ENCODE results near the gene LRRFIP1. TPM values are rescaled to one million over a fixed set of nuclear protein-coding genes. Genes with fewer than 3 reads are reported as not detected.
"Not testable (repeated sequence)": the region's sequence is repeated elsewhere in the genome, so short reads cannot be mapped to it uniquely, and the experiment has no call there.

The LRRFIP1 gene
- total RNA-seq, 1 experiment from 2014 or later, result 21.5 TPM

DNA sequence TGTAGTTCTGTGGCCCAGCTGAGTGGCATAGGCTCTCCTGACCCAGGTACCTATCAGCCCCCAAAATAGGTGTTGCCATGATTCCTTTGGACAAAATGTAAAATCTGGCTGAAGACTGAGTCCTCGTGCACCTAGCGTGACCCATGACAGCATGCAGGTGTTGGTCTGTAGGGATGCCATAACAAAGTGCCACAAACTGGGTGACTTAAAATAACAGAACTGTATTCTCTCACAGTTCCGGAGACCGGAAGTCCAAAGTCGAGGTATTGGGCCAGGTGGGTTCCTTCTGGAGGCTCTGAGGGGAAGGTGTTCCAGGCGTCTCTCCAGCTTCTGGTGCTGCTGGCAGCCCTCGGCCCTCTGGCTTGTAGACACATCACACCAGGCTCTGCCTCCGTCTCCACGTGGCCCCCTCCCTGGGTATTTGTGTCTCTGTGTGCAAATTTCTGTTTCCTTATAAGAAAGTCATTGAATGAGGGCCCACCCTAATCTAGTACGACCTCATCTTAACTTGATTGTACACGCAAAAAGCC lies 34.5 kb downstream of the LRRFIP1 start:
- DNase-seq (ENCODE audit: low spot score), result no peak

DNA sequence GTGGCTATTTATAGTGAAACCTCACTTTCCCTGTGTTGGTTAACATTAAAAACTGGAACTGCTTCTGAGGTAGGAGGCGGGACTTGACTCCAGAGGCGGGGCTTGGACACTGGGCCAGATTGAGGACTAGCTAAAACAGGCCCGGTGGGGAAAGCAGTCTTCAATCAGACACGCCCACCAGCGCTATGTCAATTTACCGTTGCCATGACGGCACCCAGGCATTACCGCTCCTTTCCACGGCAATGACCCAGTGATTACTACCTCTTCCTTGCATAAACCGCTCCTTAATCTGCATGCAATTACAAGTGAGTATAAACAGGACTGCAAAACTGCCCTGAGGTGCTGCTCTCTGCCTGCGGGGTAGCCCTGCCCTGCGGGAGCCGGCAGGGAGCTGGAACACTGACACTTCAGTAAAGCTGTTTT lies 35.3 kb downstream of the LRRFIP1 start:
- peak; percentile 95 for DNase-seq (ENCODE audit: low spot score)

DNA sequence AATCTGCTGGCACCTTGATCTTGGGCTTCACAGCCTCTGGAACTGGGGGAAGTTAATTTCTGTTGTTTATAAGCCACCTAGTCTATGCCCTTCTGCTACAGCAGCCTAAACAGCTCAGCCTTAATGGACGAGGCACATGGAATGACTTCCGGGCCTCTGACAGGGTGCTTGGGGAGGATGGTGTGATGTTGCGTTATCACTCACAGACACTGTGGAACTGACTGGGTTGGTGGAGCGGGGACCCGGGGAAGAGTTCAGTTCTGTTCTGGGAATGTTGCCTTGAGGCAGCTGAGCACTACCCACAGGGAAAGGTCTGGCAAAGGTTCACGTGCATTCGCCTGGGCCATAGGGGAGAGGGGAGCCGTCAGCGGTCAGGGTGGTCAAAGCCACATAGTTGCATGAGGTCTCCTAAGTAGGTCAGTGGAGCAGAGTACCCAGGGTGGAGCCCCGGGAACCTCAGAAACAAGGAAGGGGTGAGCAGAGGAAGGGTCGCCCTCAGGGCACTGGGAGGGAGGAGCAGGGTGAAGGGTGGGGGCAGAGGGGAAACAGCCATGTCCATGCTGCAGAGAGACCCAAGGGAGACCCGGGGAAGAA lies 36.2 kb downstream of the LRRFIP1 start:
- no peak for DNase-seq (ENCODE audit: low spot score)

DNA sequence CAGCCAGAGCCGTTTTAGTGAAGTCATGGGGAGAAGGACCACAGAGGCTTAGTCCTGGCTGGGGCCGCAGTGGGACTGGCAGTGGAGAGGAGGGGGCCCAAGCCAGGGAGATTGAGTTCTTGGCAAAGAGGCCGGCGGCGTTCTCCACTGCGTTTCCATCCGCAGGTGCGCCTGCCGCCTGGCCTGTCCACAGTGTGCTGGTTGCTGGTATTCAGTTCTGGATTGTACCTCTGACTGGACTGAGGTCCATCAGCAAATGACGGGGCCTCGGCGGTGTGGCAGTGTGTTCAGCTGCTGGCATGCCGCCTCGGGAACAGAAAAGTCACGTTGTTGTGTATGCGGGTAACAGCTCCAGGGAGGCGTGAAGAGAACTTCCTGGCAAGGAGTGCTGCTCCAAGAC lies 36.8 kb downstream of the LRRFIP1 start:
- DNase-seq (ENCODE audit: low spot score), result no peak

DNA sequence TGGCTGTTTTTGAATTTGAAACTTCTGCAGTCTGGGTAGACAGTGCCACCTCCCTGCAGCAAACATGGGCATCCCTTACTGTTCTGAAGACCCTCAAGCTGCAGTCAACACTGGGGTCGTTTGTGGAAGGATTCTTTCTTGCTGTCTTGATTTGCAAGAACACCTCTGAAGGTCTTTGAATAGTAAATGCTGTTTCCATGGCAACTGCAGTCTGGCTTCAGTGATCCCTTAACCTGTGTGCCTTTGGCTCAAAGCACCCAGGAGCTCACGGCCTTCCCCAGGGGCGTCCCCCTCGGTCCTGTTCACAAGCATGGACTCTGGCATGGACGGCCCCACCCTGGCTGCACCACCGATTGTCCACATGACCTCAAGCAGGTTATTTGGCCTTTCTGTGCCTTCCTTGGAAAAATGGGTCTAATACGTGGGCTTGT lies 38.3 kb downstream of the LRRFIP1 start:
- no peak for DNase-seq (ENCODE audit: low spot score)

DNA sequence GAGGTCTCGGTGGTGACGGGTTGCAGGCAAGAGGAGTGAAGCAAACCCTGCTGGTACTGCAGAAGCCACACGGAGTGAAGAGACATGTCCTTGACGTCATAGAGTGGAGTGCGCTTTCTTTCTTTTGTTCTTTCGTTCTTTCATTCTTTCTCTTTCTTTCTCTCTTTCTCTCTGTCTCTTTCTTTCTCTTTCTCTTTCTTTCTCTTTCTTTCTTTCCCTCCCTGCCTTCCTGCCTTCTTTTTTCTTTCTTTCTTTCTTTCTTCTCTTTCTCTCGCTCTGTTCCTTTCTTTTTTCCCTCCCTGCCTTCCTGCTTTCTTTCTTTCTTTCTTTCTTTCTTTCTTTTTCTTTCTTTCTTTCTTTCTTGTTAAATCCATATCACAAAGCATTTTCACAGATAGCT lies 39.2 kb downstream of the LRRFIP1 start:
- no peak for DNase-seq (ENCODE audit: low spot score)

DNA sequence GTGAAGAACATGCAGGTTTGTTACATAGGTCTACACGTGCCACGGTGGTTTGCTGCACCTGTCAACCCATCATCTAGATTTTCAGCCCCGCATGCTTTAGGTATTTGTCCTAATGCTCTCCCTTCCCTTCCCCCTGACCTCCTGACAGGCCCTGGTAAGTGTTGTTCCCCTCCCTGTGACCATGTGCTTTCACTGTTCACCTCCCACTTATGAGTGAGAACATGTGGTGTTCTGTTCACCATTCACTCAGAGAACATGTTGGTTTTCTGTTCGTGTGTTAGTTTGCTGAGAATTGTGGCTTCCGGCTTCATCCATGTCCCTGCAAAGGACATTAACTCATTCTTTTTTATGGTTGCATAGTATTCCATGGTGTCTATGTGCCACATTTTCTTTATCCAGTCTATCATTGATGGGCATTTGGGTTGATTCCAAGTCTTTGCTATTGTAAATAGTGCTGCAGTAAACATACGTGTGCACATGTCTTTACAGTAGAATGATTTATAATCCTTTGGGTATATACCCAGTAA lies 39.7 kb downstream of the LRRFIP1 start:
- DNase-seq (ENCODE audit: low spot score), result not testable (repeated sequence)

DNA sequence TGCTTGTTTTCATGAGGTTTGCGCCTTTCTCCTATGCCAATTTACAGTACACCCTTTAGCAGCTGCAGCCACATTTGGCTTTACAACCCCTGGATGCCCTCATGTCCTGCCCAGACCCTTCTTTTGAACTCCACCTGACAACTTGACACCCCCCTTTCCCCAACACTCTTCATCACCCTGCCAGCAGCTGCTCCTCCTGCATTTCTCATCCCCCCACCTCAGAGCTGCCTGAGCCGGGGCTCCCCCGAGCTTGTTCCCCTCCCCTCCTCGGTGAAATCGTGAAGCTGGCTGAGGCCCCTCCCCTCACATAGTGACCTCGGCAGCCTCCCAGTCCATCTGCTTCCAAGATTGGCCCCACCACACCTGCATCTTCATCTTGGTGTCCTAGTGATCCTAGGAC lies 40.5 kb downstream of the LRRFIP1 start:
- DNase-seq (ENCODE audit: low spot score), result no peak

DNA sequence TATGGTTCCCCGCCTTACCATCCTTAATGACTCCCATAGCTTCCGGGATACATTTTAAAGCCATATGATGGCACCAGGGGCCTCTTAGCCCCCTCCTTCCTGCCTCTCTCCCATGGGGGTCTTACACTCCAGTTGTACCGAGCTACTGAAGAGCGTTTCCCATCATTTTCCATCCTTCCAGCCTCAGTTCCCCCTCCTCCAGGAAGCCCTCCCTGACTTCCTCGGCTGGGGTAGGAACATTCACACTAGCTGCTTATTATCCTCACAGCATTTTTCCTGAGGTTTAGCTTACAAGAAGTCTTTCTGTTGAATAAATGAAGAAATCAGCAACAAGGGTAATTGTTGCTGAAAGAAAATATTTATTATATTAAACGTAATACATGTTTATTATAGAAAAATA lies 41.1 kb downstream of the LRRFIP1 start:
- DNase-seq (ENCODE audit: low spot score), result no peak

DNA sequence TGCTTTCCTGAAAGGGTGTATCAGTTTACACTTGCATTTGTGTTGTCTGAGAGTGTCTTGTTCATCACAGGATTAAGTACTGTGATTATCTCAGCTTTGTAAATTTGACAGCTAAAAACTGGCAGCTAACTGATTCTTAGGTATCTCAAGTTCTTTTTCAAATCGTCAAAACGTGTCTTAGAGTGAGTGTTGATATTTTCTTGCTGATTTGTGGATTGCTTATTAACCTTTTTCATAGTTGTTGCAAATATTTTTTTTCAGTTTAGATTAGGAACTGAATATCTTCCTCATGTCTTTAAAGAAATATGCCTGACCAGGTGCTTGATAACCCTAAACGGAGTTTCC lies 41.9 kb downstream of the LRRFIP1 start:
- DNase-seq (ENCODE audit: low spot score), result no peak

DNA sequence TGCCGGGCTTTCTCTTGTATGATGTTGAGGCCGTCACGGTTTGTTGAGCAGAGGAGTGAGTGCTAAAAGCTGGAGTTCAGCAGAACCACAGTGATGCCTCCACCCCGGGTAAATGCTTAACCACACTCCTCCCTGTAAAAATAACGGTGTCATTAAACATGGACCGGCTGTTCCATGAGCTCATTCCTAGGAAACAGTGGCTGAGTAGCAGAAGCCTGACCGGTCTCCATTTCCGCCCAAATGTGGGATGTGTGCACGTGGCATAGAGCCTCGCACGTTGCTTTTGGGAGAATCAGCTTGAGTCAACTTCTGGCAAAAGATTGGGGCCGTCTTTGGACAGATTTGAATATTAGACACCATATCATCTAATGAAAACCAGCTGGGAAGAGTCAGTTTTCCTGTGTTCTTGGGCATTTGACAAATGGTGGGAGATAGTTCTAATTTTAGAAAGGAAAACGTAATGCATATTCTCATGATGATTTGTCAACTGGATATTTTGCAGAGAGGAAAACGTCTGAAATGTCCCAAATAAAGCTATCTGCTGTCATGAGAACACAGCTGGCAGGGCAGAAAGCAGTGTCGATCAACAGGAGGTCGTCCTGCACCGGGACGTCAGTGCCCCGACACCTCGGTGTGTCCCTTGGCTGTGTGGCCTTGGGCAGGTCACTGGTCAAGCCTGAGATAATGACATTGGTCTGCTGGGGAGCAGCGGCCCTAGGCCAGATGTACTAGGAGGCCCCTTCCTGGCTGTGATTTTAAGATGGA lies 42.4 kb downstream of the LRRFIP1 start:
- DNase-seq (ENCODE audit: low spot score), result peak; percentile 92

DNA sequence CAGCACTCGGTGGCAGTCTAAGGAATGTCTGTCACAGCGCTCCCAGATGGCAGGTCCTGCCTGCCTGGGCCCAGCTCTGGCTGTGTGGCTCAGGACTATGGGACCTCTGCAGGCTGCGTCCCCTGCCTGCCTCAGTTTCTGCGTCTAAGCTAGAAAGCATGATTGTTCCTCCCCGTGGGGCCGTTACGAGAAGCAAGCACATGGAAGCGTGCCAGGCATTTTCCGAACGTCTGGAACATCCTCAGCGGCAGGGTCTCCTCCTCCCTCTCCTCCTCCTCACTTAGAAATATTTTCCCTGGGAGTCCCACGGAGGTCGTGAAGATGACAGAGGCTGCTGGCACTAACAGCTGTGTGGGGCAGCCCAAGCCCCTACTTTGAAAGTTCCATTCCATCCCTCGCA lies 43.3 kb downstream of the LRRFIP1 start:
- DNase-seq (ENCODE audit: low spot score), result no peak

DNA sequence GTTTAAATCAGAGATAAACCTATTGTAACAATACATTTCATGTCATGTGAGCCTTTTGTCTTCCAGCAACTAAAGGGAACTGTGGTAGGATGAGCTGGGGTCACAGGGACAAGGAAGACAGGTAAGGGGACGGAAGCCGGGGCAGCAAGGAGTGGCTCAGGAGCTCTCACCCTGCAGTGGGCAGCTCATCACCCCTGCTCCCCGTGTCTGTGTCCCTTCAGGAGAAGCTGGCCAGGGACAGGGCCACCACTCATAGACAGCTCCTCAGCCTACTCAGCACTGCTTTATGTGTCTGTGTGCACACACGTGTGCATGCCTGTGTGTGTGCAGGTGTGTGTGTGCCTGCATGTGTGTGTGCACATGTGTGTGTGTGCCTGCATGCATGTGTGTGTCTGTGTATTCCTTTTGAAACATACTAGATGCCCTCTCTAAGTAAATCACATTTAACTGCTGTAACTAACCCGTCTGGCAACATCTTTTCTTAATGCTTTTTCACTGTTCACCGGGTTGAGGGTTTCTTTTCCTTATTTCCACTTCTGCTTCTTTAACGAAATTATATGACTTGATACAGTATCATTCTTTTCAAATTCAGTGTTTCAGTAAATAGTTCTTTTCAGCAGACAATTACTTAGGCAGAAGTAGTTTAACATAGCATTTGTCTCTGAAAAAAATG lies 44.2 kb downstream of the LRRFIP1 start:
- DNase-seq (ENCODE audit: low spot score), result no peak

DNA sequence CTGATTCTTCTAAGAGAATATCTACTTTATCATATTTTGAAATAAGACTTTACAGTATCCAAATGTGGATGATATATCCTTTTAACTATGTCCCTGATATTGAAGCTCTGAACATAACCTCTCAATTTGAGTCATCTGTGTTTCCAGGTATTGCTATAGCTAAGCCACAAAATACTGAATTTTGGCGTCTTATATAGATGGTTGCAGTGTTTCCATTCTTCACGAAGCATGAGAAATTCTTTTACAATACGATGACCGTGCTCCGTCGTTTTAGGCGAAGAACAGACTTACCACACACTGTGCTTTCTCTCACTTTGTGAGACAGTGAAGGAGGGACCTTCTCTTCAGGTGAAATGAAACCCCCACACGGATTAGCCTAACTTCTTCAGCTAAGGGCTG lies 45.3 kb downstream of the LRRFIP1 start:
- no peak for DNase-seq (ENCODE audit: low spot score)

DNA sequence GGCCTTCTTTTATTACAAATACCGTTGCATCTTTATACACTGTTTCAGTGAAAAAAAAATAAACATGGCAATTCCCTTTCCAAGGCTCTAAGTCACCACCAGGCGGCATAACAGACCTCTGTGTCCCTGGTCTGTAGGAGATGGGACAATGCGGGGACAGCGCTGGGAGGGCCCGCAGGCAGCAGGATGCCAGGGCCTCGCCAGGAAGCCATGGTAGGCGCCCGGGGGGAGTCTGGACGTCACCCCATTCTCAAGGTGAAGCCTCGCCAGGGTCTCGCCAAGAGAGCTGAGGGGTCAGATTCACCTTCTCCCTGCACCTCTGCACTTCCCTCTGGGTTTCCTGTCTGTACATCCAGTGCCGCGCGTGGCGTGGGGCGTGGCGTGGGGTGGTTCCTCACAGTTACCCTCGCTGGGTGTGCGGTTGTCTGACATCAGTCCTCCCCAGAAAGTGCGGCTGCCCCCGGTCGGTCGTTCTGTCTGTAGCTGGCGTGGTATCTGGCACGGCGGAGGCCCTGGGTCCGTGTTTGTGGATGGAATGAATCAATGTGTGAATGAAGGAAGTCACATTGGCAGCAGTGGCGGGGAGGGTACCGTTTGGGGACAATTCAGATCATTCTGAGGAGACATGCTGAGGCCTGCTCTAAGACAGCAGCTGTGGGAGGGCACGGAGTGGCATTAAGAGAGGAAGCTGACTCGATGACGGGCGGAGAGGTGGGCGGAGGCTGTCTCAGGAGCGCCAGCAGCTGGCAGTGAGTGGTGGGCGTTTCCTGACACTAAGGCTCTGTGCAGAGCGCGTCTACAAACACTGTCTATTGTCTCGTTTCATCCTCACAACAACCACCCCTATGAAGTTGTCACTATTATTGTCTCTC lies 46.0 kb downstream of the LRRFIP1 start:
- peak; percentile 82 for DNase-seq (ENCODE audit: low spot score)

DNA sequence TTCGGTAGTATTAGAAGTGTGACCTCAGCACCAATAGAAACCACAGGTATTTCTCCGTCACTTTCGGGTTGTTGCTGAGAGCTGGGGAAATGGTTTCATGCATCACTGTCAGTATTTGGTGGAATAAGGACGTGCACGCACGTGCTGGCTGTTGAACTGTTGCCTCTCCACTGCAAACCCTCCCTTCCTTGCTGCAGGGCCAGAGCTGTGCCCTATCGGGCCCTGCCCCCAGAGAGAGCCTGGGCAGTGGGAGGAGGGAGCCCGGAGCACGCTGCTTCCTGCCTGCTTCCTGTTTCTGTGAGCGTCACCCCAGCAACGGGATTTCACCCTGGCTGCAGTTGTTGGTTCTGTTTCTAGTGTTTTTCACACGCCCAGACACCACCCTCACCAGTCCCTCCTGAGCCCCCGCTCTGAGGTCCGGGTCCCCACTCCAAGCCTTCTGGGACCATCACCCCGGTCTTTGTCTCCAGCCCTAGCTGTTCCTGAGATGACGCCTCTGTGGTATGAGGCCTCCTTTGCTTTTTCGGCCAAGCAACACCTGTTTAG lies 47.4 kb downstream of the LRRFIP1 start:
- peak; percentile 71 for DNase-seq (ENCODE audit: low spot score)

DNA sequence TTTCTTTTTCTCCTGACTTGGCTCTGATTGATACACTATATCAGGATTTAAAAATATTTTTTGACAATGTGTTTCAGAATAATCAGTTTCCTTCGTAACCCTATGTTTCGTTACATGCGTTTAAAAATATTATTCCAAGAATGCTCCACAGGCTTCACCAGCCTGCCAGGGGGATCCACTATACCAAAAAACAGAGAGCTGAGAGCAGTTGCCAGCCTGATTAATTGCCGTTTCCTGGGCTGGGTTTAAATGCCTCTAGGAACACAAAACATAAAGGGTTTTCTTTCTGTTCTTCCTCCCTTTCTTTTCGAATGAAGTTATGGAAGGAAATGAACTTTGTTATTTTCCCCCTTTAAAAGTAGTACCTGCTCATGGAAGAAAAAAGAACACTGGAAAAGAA lies 47.9 kb downstream of the LRRFIP1 start:
- DNase-seq (ENCODE audit: low spot score), result no peak

DNA sequence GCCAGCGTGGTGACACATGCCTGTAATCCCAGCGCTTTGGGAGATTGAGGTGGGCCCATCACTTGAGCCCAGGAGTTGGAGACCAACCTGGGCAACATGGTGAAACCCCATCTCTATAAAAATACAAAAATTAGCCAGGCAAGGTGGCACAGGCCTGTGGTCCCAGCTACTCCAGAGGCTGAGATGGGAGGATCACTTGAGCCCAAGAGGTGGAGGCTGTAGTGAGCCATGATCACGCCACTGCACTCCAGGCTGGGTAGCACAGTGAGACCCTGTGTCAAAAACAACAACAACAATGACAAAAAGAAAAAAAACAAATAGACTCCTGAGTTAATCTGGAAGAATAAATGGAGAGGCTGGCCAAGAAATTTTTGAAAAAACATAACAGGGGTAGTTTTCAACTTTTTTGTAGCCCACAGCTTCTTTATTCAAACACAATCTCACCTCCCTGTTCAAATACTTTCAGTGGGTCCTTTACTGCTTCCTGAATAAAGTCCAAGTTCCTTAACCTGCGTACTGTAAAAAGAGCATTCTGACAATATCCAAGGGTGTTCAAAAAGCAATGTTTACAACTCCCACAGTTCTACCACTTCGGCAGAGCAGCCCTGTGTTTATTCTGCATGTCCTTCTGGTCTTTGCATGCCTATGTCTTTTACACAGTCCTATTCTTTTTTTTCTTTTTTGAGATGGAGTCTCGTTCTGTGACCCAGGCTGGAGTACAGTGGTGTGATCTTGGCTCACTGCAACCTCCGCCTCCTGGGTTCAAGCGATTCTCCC lies 53.5 kb downstream of the LRRFIP1 start:
- no peak for DNase-seq (ENCODE audit: low spot score)

DNA sequence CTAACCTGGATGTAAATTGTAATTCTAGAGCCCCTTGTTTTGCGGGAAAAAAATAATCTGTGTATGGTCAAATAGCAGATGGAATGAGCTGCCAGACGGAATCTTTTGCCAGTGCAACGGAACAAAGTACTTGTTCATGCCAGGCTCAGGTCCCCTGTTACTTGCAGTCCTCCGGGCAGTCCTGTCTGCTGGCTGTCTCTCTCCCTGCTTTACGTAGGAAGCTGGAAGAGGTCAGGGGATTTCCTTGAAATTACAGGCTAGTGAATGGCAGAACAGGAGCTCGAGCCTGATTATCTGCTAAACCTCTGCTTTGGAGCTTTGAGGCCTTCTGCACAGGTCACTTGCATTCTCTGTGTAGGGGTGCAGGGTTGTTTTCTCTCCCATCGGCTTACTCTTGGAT lies 54.8 kb downstream of the LRRFIP1 start:
- no peak for DNase-seq (ENCODE audit: low spot score)

DNA sequence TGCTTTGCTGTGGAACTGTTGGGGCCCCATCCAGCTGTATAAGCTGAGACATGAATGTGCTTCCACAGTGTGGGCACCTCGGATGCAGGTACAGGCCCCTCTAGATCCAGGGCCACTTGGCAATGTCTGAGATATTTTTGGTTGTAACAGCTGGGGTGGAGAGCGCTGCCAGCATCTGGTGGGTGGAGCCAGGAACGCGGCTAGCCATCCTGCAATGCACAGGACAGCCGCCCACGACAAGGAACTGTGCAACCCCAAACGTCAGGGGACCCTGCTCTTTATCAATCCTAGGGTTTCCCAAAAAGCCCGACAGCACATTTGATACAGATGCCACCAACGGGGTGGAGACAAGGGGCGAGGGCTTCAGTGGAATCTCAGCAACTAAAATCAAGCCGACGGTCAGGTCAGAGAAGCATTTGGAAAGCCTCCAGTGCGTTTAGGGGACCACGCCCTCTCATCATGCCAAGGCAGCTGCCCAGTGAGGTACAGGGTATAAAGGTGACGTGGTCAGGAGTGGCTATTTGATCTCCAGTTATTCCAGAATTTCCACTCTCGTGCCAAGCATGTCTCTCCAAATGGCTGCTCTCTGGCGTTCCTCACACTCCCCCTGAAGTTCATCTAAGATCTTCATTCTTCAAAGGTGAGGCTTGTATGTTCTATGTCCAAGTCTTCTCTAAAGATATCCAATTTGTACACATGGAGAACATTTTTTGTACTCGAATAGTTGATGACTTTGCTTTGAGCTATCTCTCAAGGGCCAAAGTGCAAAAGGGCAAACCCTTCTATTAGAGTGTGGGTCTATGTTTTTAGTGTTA lies 55.7 kb downstream of the LRRFIP1 start:
- no peak for DNase-seq (ENCODE audit: low spot score)
